SKM-1 (cell line): Measurements from ENCODE around the gene PYGB.
A peak's percentile ranks its signal among the peaks of the same experiment; 100 is the strongest.
"Not testable (repeated sequence)": the region's sequence is repeated elsewhere in the genome, so short reads cannot be mapped to it uniquely, and the experiment has no call there.

Source experiments
- DNase-seq: peaks from one replicate; lab custom pipeline; 2025; ENCODE audit not compliant: unreplicated experiment; lab: John Stamatoyannopoulos, UW

PYGB gene

DNA sequence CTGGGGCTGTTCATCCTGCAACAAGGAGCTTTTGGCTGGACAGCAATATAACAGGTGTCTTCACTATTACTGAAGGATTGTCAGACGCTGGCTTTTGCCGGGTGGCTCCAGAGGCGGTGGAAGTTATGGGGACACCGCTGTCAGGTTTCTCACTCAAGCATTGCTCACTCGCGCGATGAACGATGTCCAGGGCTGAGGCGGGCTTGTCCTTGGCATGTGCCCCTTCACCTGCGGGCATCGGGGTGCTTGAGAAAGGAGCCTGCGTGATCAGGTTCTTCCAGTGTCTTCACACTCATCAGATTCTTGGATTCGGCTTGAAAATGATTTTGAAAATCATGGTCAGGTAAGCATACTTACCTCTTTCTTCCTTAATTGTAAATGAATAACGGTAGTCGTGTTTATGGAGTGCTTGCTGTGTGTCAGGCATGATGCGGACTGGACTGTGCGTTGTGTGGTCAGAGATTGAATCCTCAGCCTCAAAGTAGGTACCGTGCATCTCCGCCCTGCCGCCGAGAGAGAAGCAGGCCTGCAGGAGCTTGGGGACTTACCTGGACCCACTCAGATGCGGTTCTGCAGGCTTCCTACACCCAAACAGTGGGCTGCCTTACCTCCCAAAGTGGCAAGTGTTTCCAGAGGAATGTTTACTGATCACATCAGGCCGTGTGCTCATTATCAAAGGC is 18.3 kb upstream of the PYGB start:
- no peak for DNase-seq

DNA sequence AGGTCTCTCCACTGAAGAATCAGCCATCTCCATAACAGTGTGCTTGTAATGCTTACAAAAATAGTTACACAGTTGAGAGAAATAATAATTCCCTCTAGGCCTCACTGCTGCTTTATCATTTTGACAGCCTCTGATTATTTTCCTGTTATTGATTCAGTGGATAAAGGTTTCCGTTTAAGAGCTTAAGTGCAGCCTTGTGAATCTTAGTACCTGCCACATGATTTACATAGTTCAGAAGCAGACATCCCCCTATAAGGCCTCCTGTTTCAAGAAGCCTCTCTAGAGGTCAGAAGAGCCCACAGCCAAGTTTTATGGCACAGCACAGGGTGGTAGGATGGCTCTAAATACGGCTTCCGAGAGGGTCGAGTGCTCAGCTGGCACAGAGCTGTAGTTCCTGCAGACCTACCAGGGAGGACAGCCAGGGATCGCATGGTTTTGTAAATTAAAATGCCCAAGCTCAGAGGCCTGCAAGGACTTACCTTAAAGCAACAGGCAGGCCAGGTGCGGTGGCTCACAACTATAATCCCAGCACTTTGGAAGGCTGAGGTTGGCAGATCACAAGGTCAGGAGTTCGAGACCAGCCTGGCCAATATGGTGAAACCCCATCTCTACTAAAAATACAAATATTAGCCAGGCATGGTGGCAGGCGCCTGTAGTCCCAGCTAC is 17.6 kb upstream of the PYGB start:
- DNase-seq: no peak

DNA sequence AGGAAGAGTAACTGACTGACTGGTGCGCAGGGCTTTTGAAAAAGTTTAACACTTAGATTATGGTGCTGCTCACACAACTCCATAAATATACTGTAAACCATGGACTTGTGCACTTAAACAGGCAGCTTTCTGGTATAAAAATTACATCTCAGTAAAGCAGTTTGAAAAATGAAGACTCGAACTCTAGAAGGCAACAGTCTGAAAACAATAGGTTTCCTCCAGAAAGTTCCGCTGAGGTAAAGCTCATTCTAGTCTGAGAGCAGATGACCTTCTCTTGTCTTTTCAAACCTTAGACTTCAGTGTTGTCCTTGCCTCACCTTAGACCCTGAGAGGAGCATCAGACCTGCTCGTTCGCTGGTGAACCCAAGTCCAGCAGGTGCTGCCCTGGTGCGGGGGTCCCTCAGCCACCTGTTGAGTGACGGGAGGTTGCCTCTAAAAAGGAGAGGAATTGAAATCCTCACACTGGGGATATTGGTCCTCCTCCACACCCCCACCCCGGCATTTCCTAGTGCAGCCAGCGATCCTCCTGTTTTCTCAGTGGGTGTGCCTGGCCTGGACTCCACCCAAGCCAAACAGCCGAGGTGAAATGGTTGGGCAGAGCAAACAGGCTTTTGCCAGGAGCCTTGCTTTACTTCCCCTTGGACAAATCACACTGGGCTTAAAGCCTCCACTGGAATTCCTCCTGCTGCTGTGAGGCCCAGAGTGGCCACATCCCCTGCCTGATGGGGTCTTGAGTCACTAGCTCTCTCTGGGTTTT is 14.7 kb upstream of the PYGB start:
- no peak for DNase-seq

DNA sequence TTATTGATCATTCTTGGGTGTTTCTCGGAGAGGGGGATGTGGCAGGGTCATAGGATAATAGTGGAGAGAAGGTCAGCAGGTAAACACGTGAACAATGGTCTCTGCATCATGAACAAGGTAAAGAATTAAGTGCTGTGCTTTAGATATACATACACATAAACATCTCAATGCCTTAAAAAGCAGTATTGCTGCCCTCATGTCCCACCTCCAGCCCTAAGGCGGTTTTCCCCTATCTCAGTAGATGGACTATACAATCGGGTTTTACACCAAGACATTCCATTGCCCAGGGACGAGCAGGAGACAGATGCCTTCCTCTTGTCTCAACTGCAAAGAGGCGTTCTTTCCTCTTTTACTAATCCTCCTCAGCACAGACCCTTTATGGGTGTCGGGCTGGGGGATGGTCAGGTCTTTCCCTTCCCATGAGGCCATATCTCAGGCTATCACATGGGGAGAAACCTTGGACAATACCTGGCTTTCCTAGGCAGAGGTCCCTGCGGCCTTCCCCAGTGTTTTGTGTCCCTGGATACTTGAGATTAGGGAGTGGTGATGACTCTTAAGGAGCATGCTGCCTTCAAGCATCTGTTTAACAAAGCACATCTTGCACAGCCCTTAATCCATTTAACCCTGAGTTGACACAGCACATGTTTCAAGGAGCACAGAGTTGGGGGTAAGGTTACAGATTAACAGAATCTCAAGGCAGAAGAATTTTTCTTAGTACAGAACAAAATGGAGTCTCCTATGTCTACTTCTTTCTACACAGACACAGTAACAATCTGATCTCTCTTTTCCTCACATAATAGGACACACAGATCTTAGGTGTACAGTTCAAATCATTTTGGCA is 13.7 kb upstream of the PYGB start:
- not testable (repeated sequence) for DNase-seq

- no peak for DNase-seq
Measured at GRCh38 chr20:25236450-25237304, 11.2 kb upstream of the PYGB start.

- peak; percentile 48 for DNase-seq
Measured at GRCh38 chr20:25237610-25238318, 10.1 kb upstream of the PYGB start.

GRCh38 chr20:25238319-25239037 is 9.4 kb upstream of the PYGB start:
- no peak for DNase-seq

GRCh38 chr20:25239387-25240370 is 8.2 kb upstream of the PYGB start:
- no peak for DNase-seq

- not testable (repeated sequence) for DNase-seq
Measured at GRCh38 chr20:25240851-25241658, 6.8 kb upstream of the PYGB start.

GRCh38 chr20:25241659-25241955 is 6.3 kb upstream of the PYGB start:
- not testable (repeated sequence) for DNase-seq

DNA sequence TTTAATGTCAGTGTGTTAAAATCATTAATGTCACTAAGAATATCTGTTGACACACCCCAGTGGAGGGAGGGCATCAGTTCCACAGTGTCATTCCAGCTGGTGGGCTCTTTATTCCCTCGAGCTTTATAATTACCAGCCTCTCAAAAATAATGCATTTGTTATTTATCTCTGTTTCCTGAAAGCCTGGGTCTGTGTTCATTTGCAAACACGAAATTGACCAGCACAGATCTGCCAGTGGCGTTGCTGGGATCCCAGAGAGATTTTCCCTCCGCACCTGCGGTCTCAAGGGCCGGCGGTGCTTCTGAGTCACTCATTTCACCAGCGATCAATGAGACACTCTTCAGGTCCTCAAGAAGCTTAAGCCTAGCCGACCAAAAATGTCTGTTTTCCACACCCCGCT is 5.7 kb upstream of the PYGB start:
- DNase-seq: no peak

GRCh38 chr20:25243416-25243979 is 4.4 kb upstream of the PYGB start:
- DNase-seq: no peak

DNA sequence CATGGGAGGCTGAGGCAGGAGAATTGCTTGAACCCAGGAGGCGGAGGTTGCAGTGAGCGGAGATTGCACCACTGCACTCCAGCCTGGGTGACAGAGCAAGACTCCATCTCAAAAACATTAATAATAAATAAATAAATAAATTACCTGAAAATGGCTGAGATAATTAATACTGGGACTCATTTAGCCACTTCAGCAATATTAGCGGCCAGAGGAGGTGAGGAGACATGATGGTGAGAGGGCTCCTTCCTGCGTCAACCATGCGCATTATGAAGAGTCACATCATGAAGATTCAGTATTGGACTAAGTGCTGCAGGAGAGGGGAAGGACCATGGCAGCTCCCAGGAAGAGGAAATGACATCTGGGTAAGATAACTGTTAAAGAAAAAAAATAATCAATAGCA is 2.9 kb upstream of the PYGB start:
- no peak for DNase-seq

- no peak for DNase-seq
Measured at GRCh38 chr20:25245461-25245860, 2.4 kb upstream of the PYGB start.

DNA sequence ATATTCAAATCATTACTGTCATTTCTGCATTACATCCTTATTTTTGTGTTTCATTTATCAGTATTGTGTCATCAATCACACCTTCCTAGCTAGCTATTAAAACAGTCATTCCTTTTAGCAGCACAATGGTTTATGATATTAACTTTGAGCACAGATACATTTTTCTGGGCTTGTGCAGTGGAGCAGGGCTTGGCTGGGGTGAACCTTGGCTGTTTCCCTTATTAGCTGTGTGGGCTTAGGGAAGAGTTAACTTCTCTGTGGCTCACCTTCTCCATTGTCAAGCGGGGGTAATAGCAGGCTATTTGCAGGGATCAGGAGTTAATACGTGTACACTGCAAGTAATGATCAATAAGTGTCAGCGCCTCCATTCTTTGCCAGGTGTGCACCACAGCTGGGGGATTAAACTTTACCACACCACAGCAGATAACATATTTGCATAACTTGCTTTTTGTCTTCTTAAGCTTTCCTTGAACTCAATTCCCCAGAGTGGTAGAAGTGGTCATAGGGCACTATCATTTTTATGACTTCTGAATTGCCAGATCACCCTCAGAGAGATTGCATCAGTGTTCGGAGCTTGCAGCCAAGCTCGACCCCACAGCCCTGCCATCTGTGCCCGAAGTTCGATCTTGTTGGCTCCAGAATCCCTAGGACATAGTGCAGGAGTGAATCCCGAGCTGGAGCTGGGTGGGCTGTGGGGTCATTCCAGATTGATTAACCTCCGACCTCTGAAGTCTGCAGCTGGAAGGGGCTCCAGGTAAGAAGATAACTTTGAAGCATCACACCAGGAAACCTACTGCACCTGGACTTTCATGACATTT is 1.5 kb upstream of the PYGB start:
- DNase-seq: no peak

DNA sequence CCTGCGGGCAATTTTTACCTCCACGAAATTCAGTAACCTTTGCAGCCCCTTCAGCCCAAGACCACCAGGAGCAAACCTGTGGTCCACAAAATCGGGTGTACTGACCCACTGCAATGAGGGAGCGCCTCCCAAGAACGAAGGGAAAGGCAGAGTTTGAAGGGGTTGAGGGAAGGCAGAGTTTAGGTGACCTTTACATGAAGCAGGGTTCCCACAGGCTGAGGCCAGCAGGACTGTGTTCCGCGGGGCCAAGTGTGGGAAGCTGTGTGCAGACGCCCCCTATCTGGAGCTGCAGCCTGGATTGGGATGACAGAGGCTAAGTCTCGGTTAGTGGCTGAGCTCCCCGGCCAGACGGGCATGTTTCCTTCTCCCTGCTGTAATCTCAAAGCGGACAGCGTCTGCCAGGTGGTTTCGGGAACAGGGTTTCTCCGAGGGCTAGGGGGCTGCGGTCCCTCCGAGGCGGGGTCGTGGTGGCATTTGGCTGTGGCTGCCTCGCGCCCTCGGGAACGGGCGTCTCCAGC is 826 bp upstream of the PYGB start:
- DNase-seq: peak; percentile 42
